ENCODE measurements around the gene ALMS1.

ALMS1 gene

DNA sequence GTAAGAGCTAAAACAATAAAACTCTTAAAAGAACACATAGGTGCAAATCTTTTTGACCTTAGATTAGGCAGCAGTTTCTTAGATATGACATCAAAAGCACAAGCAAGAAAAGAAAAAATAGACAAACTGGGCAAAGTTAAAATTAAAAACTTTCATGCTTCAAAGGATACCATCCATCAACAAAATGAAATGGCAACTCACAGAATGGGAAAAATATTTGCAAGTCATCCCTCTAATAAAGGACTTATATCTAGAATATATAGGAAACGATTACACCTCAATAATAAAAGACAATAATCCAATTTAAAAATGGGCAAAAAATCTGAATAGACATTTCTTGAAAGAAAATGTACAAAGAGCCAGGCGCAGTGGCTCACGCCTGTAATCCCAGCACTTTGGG lies 29.5 kb upstream of the ALMS1 start:
- Histone ChIP-seq H3F3A (ENCODE audit: insufficient read depth) (no peaks in the 10 kb centered on the region), H3K79me2 (ENCODE audit: insufficient read depth, low read length) (no peaks in the 10 kb centered on the region), H3K9ac (ENCODE audit: low read length) (no peak overlapping the region), H3K4me2 (ENCODE audit: low read depth, low read length, poor library complexity, severe bottlenecking) (no peak overlapping the region), H4K20me1 (ENCODE audit: low read depth, low read length) (no peaks in the 10 kb centered on the region), H3K9me2 (replicated peaks; ENCODE audit: insufficient read depth, low read length) (no peaks in the 10 kb centered on the region), H3K27ac (ENCODE audit: low read depth, low read length) (no peak overlapping the region), H3K36me3 (ENCODE audit: low read length) (no peaks in the 10 kb centered on the region), H2AFZ (ENCODE audit: low read depth, low read length, severe bottlenecking) (no peak overlapping the region), H3K27me3 (ENCODE audit: low read length) (no peaks in the 10 kb centered on the region), H3K4me3 (ENCODE audit: insufficient read depth, low read length, poor library complexity, severe bottlenecking) (no peak overlapping the region), H3K9me3 (ENCODE audit: insufficient read depth, low read length) (no peaks in the 10 kb centered on the region)
- TF ChIP-seq CTCF (IDR thresholded peaks at IDR 0.05; ENCODE audit: insufficient read depth, low read length, poor library complexity, severe bottlenecking) (no peak), EZH2phosphoT487 (conservative IDR thresholded peaks at IDR 0.05; ENCODE audit: low read length) (no peak)

DNA sequence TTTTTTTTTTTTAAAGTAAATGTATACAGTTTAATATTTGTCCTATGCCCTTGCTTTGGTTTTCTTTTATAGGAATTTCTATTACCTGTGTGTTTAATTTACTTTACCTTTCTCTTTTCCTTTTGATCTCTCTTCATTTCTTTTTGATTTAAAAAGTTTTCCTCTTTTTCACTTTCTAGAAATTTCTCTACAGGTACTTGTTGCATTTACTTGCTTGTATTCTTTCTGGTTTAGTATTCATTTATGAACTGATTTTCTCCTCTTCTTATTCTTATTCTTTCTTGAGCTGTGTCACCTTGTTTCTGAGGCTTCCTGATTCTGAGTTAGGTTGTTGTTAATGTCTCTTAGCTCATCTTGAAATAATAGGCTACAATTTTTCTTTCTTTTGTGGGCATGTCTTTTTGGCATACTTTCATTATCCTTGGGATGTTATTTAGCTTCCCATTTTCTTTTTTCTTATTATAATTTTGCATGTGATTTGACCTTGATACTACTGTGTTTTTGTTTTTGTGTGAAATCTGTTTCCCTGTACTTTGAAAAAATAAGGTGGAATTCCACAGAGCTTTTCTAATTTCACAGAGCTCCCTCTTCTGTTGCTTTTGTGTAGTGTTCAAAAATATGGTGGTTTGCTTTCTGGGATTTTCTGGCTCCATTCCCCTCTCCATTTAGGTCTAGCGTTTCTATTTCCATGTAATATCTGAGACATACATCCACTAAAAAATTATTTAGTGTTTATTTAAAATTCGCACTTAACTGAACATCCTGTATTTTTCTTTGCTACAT lies 25.5 kb upstream of the ALMS1 start:
- H3K9me3 ChIP-seq (ENCODE audit: insufficient read depth, low read length): no peaks in the 10 kb centered on the region
- H3F3A ChIP-seq (ENCODE audit: insufficient read depth): no peaks in the 10 kb centered on the region
- no peaks in the 10 kb centered on the region for H3K79me2 ChIP-seq (ENCODE audit: insufficient read depth, low read length)
- H3K4me2 ChIP-seq (ENCODE audit: low read depth, low read length, poor library complexity, severe bottlenecking): no peak overlapping the region
- no peaks in the 10 kb centered on the region for H3K27me3 ChIP-seq (ENCODE audit: low read length)
- no peak overlapping the region for H3K9ac ChIP-seq (ENCODE audit: low read length)
- H3K4me3 ChIP-seq (ENCODE audit: insufficient read depth, low read length, poor library complexity, severe bottlenecking): no peak overlapping the region
- TF ChIP-seq CTCF (IDR thresholded peaks at IDR 0.05; ENCODE audit: insufficient read depth, low read length, poor library complexity, severe bottlenecking) (peak; percentile 25), EZH2phosphoT487 (conservative IDR thresholded peaks at IDR 0.05; ENCODE audit: low read length) (no peak)
- no peak overlapping the region for H2AFZ ChIP-seq (ENCODE audit: low read depth, low read length, severe bottlenecking)
- H3K9me2 ChIP-seq (replicated peaks; ENCODE audit: insufficient read depth, low read length): no peaks in the 10 kb centered on the region
- H3K27ac ChIP-seq (ENCODE audit: low read depth, low read length): no peak overlapping the region
- no peaks in the 10 kb centered on the region for H4K20me1 ChIP-seq (ENCODE audit: low read depth, low read length)
- H3K36me3 ChIP-seq (ENCODE audit: low read length): no peaks in the 10 kb centered on the region

- H3K27me3 ChIP-seq (ENCODE audit: low read length): no peaks in the 10 kb centered on the region
- H3K9me3 ChIP-seq (ENCODE audit: insufficient read depth, low read length): no peaks in the 10 kb centered on the region
- H3K4me2 ChIP-seq (ENCODE audit: low read depth, low read length, poor library complexity, severe bottlenecking): no peak overlapping the region
- no peak overlapping the region for H3K9ac ChIP-seq (ENCODE audit: low read length)
- no peak overlapping the region for H2AFZ ChIP-seq (ENCODE audit: low read depth, low read length, severe bottlenecking)
- H3K27ac ChIP-seq (ENCODE audit: low read depth, low read length): no peak overlapping the region
- no peak overlapping the region for H3K4me3 ChIP-seq (ENCODE audit: insufficient read depth, low read length, poor library complexity, severe bottlenecking)
- H3F3A ChIP-seq (ENCODE audit: insufficient read depth): no peaks in the 10 kb centered on the region
- no peaks in the 10 kb centered on the region for H4K20me1 ChIP-seq (ENCODE audit: low read depth, low read length)
- no peaks in the 10 kb centered on the region for H3K9me2 ChIP-seq (replicated peaks; ENCODE audit: insufficient read depth, low read length)
- H3K79me2 ChIP-seq (ENCODE audit: insufficient read depth, low read length): no peaks in the 10 kb centered on the region
- TF ChIP-seq CTCF (IDR thresholded peaks at IDR 0.05; ENCODE audit: insufficient read depth, low read length, poor library complexity, severe bottlenecking) (no peak), EZH2phosphoT487 (conservative IDR thresholded peaks at IDR 0.05; ENCODE audit: low read length) (no peak)
- no peaks in the 10 kb centered on the region for H3K36me3 ChIP-seq (ENCODE audit: low read length)
Observed at GRCh38 chr2:73366060-73366459, 19.6 kb upstream of the ALMS1 start.
